HG03575 (cell line): ENCODE results near the gene PHF19.

Experiments used
- ATAC-seq: cut with Tn5 transposase; IDR thresholded peaks from one replicate; pipeline ENCODE4 v1.9.1; 2021; ENCODE audit not compliant: unreplicated experiment, insufficient number of reproducible peaks, low FRiP score; ENCODE audit errors: extremely low read depth

The PHF19 gene

DNA sequence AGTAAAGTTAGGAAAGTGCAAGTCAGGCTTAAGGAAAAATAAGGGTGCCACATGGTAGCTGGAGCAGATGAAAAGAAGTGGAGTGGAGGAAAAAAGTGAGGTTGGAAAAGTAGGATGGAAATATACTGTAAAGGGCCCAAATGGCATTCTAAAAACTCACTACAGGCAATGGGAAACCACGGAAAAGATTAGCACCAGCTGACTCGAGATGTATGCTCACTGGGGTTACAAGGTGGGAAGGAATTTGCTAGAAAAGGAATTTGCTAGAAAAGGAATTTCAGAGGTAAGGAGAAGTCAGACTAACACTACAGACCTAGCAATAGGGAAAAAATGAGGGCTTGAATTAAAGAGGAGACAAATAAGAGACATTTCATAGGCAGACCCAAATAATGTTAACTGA, 37.8 kb downstream of the PHF19 start:
- no peak for ATAC-seq

DNA sequence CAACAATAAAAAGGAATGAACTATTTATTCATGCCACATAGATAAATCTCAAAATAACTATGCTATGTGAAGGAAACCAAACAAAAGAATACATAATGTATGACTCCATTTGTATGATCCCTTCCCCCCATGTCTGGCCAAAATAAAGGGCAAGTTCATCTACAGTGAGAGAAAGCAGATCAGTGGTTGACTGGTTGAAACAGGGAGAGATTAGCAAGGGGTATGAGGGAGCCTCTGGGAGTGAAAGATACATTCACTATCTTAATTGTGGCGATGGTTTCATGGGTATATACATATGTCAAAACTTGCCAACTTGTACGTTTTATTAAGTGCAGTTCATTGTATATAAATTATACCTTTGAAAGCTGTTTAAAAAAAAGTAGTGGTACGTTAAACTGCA, 39.1 kb downstream of the PHF19 start:
- no peak for ATAC-seq

GRCh38 chr9:120833325-120833724, 43.7 kb downstream of the PHF19 start:
- ATAC-seq, result no peak

GRCh38 chr9:120832807-120833206, 44.2 kb downstream of the PHF19 start:
- no peak for ATAC-seq

- no peak for ATAC-seq
Observed at GRCh38 chr9:120830865-120831264, 46.1 kb downstream of the PHF19 start.

- ATAC-seq, result no peak
Observed at GRCh38 chr9:120830151-120830550, 46.8 kb downstream of the PHF19 start.

DNA sequence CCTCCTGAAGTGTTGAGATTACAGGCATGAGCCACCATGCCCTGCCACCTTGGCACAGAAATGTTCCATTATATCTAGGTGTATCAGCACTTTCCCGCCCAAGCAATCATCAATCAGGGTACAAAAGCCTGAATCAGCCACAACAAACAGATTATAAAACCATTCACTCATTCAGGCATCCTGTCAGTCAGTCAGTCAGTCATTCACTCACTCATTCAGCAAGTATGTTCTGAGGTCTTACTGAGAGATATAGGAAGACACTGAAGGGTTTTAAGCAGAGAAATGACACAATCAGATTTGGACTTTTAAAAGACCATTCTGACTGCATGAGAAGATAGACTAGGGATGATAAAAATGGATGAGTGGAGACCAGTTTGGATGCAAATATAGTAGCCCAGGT, 47.3 kb downstream of the PHF19 start:
- no peak for ATAC-seq

DNA sequence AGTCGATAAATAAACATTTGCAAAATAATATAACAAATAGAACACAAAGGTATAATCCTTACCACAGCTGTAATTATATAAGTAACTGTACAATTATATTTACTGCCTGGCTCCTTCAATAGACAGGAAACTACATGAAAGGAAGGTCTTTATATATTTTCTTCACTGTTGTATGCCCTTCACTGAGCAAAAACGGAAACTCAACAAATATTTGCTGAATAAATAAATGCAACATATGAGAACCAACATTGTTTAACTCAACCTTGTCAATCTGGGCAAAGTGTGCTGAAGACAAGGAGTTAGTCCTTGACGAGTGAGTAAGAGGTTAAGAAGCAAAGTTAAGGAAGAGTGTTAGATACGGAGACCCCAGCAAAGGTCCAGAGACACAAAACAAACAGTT, 56.9 kb downstream of the PHF19 start:
- no peak for ATAC-seq

- ATAC-seq, result no peak
Observed at GRCh38 chr9:120818595-120818994, 58.4 kb downstream of the PHF19 start.

DNA sequence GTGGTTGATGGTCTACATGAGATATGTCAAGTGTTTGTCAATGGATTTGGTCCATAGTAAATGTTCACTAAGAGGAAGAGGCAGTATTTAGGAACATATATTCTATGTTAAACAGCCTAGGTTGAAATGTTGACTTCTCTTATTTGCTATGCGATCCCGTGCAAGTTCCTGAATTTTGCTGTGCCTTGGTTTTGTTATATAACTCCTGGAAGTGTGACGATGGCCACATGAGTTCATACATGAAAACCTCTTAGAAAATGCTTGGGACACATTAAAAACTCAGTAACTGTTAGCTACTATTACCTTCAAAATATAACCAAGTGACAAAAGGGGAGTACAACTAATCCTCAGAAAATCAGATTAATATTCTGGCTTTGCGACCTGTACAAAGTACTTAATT, 61.9 kb downstream of the PHF19 start:
- ATAC-seq, result no peak

- ATAC-seq, result no peak
Observed at GRCh38 chr9:120808931-120809330, 68.1 kb downstream of the PHF19 start.

DNA sequence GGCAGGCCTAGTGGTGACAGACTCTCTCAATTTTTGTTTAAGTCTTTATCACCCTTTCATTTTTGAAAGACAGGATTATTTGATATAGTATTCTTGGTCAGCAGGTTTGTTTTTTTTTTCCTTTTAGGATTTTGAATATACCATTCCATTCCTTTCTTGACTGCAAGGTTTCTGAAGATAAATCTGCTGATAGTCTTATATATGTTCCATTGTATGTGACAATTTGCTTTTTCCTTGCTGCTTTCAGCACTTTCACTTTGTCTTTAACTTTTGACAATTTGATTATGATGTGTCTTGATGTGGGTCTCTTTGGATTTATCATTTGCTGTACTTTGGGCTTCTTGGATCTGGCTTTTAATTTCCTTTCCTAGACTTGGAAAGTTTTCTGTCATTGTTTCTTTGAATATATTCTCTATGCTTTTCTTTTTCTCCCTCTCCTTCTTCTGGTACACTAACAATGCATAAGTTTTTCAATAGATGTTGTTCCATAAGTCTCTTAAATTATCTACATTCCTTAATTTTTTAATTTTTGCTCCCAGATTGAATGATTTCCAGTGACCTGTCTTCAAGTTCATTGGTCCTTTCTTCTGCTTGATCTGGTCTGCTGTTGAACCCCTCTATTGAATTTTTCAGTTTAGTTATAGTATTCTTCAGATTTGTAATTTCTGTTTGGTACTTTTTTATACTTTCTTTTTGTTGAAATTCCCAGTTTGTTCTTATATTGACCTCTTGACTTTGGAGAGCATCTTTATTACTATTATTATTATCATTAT, 69.2 kb downstream of the PHF19 start:
- ATAC-seq, result no peak
